OCI-LY1 (cell line): ENCODE data around the gene AGFG2.

Source experiments
- H2AFZ ChIP-seq: fragments of 200-600 bp; sonication (generic), shearing (Covaris generic); 2 replicates; pipeline ENCODE4 v1.6.0; 2014; ENCODE audit warnings: antibody characterized with exemption, mild to moderate bottlenecking, low read length
- H3F3A ChIP-seq: fragments of 200-600 bp; sonication (generic), shearing (Covaris generic); 2 replicates; pipeline ENCODE4 v1.6.0; 2014; ENCODE audit warnings: mild to moderate bottlenecking, antibody characterized with exemption, low read length, moderate library complexity; ENCODE audit not compliant: insufficient read depth
- H3K27ac ChIP-seq: fragments of 200-600 bp; sonication (generic); 2 replicates; pipeline ENCODE4 v1.5.1; 2014; ENCODE audit warnings: low read length, mixed run types, mild to moderate bottlenecking, low read depth; ENCODE audit not compliant: poor library complexity, severe bottlenecking
- H3K27me3 ChIP-seq: fragments of 200-600 bp; sonication (generic); 2 replicates; pipeline ENCODE4 v1.6.0; 2014; ENCODE audit warnings: antibody characterized with exemption, mild to moderate bottlenecking, low read length, moderate library complexity; ENCODE audit not compliant: insufficient read depth
- H3K36me3 ChIP-seq: fragments of 200-600 bp; sonication (generic); 2 replicates; pipeline ENCODE4 v1.6.1; 2014; ENCODE audit warnings: mild to moderate bottlenecking, antibody characterized with exemption, low read length, moderate library complexity, mixed read lengths; ENCODE audit not compliant: insufficient read depth
- H3K4me1 ChIP-seq: fragments of 200-600 bp; sonication (generic); 2 replicates; pipeline ENCODE4 v1.5.1; 2014; ENCODE audit warnings: mild to moderate bottlenecking, low read length, moderate library complexity; ENCODE audit not compliant: insufficient read depth, severe bottlenecking
- H3K4me2 ChIP-seq: fragments of 200-600 bp; sonication (generic), shearing (Covaris generic); 2 replicates; pipeline ENCODE4 v1.6.1; 2014; ENCODE audit warnings: low read length
- H3K4me3 ChIP-seq: fragments of 200-600 bp; sonication (generic); 2 replicates; pipeline ENCODE4 v1.5.1; 2014; ENCODE audit warnings: low read length, low read depth, mild to moderate bottlenecking, mixed read lengths; ENCODE audit not compliant: poor library complexity, severe bottlenecking
- H3K79me2 ChIP-seq: fragments of 200-600 bp; shearing (Covaris generic); 2 replicates; pipeline ENCODE4 v1.6.1; 2016; ENCODE audit warnings: mixed run types, low read length, mixed read lengths; ENCODE audit not compliant: insufficient read depth
- H3K9ac ChIP-seq: fragments of 200-600 bp; sonication (generic), shearing (Covaris generic); 2 replicates; pipeline ENCODE4 v1.6.1; 2014; ENCODE audit warnings: mild to moderate bottlenecking, low read length, mixed read lengths
- H3K9me2 ChIP-seq: fragments of 200-600 bp; sonication (generic), shearing (Covaris generic); 2 replicates; pipeline ENCODE4 v1.6.1; 2014; ENCODE audit warnings: low read depth, mild to moderate bottlenecking, low read length, mixed read lengths
- H3K9me3 ChIP-seq: fragments of 200-600 bp; shearing (Covaris generic); 2 replicates; pipeline ENCODE4 v1.6.1; 2014; ENCODE audit warnings: low read length, mixed read lengths
- H4K20me1 ChIP-seq: fragments of 200-600 bp; sonication (generic), shearing (Covaris generic); 2 replicates; pipeline ENCODE4 v1.6.0; 2016; ENCODE audit warnings: mild to moderate bottlenecking, low read length; ENCODE audit not compliant: insufficient read depth
- CTCF ChIP-seq: fragments of 200-600 bp; sonication (generic), shearing (Covaris generic); IDR thresholded peaks from 2 replicates; pipeline ENCODE4 v1.5.1; 2017; ENCODE audit warnings: mild to moderate bottlenecking, antibody characterized with exemption, low read length, moderate library complexity, mixed read lengths
- EZH2 ChIP-seq: fragments of 200-600 bp; sonication (generic), shearing (Covaris generic); IDR thresholded peaks from 2 replicates; pipeline ENCODE4 v1.8.0; 2017; ENCODE audit warnings: borderline replicate concordance, mixed run types, mild to moderate bottlenecking, antibody characterized with exemption, low read length, moderate library complexity, mixed read lengths

The AGFG2 gene

GRCh38 chr7:100555701-100556100 lies 16.7 kb downstream of the AGFG2 start:
- Histone ChIP-seq H3K27me3 (no peaks in the 10 kb centered on the region), H3K4me1 (no peaks in the 10 kb centered on the region), H2AFZ (no peak overlapping the region), H3F3A (no peaks in the 10 kb centered on the region), H3K9ac (no peak overlapping the region), H3K79me2 (no peaks in the 10 kb centered on the region), H3K36me3 (peaks cover 4% of the 10 kb centered on the region), H3K4me3 (no peak overlapping the region), H3K4me2 (no peak overlapping the region), H3K9me2 (no peaks in the 10 kb centered on the region), H4K20me1 (no peaks in the 10 kb centered on the region), H3K9me3 (no peaks in the 10 kb centered on the region), H3K27ac (no peak overlapping the region)
- TF ChIP-seq EZH2, result no peak
- no peak for TF ChIP-seq CTCF

DNA sequence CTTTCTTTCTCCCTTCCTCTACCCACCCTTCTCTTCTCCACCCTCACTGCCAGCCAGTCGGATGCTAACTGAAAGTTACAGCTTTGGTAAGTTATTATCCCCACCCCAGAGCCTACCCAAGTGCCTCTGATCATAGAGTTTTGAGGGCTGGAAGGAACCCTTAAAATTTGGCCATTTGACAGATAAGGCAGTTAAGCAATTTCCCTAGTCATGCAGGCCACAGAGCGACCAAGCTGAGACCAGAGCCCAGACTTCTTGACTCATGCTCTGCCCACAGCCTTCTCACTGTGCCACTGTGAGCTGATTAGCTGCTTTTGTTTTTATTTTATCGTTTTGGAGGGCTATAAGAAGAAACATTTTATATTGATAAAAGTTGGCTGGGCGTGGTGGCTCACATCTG lies 17.5 kb downstream of the AGFG2 start:
- Histone ChIP-seq H3F3A (no peaks in the 10 kb centered on the region), H3K4me1 (no peaks in the 10 kb centered on the region), H3K27ac (no peak overlapping the region), H3K79me2 (no peaks in the 10 kb centered on the region), H2AFZ (no peak overlapping the region), H3K27me3 (no peaks in the 10 kb centered on the region), H3K9me3 (no peaks in the 10 kb centered on the region), H3K4me2 (no peak overlapping the region), H3K9me2 (no peaks in the 10 kb centered on the region), H3K4me3 (no peak overlapping the region), H3K9ac (no peak overlapping the region), H4K20me1 (no peaks in the 10 kb centered on the region), H3K36me3 (peaks cover 4% of the 10 kb centered on the region)
- TF ChIP-seq EZH2 (no peak), CTCF (no peak)

GRCh38 chr7:100559127-100559526 lies 20.1 kb downstream of the AGFG2 start:
- no peak overlapping the region for H3K4me3 ChIP-seq
- H3K9me2 ChIP-seq, result no peaks in the 10 kb centered on the region
- no peak for TF ChIP-seq CTCF
- TF ChIP-seq EZH2, result no peak
- H2AFZ ChIP-seq, result no peak overlapping the region
- no peaks in the 10 kb centered on the region for H4K20me1 ChIP-seq
- H3K4me1 ChIP-seq, result no peaks in the 10 kb centered on the region
- no peaks in the 10 kb centered on the region for H3F3A ChIP-seq
- no peak overlapping the region for H3K4me2 ChIP-seq
- no peaks in the 10 kb centered on the region for H3K27me3 ChIP-seq
- no peak overlapping the region for H3K27ac ChIP-seq
- no peak overlapping the region for H3K9ac ChIP-seq
- H3K36me3 ChIP-seq, result peaks cover 4% of the 10 kb centered on the region
- H3K9me3 ChIP-seq, result no peaks in the 10 kb centered on the region
- H3K79me2 ChIP-seq, result no peaks in the 10 kb centered on the region
